GM18868 (cell line): Measurements from ENCODE around the gene TMBIM1.

Experiments
- ATAC-seq: cut with Tn5 transposase; IDR thresholded peaks from one replicate; pipeline ENCODE4 v1.9.1; 2021; ENCODE audit warnings: mild to moderate bottlenecking, moderate library complexity; ENCODE audit not compliant: unreplicated experiment

Gene TMBIM1

GRCh38 chr2:218260166-218260565 is 32.1 kb downstream of the TMBIM1 start:
- ATAC-seq, result no peak

DNA sequence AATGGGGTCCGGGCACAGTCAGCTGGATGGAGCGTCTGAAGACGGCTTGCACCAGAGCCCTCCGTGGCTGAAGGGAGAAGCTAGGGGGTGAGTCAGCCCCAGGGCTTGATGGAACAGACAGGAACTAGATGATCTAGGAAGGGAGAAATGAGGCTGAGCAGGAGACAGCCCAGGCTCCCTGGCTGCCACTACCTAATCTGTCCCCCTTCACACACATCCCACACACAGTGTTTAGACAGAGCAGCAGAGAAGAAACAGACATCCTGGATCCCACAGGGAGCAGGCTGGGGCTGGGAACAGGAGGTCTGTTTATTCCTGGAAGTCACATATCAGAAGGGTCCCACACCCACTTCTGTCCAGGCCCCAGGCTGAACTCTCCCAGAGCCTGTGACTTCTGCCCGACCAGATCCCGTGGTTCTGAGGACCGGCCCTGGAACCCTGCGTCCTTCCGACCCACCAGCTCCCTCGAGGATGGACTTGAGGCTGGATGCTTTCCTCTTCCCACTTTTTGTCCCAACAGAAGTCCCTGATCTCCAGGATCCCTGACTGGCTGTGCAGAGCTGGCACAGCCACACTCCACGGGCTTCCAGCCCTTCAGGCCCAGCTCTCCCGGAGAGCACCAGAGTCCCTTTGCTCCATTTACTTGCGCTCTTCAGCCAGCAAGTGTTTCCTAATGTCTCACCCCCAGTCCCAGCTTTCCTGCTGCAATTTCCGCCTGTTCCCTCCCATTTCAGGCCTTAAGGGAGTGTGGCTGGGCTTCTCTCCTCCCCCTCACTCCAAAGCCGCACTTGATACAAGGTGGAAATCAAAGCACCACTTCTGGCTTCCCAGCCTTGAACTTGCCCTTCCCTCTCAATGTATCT is 33.0 kb downstream of the TMBIM1 start:
- no peak for ATAC-seq

DNA sequence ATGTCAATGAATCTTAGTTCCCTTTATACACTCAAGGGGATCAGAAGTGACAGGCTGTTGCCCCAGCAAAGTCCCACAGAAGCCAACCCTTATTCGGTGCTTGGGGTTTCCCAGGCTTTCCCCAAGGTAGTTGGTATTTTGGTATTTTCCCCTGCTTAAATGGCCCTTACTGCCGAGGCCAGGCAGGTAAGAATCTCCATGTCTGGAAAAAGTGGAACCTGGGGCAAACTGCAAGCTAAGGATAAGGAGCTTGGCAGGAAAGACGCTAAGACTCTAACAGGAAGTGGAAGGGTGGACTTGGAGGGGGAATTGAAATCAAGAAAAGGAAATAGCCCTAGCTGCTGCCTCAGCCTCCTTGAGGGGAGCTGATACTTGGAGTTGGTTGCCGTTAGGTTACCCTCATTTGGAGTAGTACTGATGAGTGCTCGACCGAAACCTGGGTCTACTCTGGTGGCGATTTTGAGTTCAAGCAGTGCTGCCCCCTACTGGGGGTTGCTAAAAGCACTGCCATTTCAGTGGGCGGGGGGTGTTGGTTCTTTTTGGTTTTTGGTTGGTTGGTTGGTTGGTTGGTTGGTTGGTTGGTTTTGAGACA is 34.8 kb downstream of the TMBIM1 start:
- ATAC-seq, result peak; percentile 81

DNA sequence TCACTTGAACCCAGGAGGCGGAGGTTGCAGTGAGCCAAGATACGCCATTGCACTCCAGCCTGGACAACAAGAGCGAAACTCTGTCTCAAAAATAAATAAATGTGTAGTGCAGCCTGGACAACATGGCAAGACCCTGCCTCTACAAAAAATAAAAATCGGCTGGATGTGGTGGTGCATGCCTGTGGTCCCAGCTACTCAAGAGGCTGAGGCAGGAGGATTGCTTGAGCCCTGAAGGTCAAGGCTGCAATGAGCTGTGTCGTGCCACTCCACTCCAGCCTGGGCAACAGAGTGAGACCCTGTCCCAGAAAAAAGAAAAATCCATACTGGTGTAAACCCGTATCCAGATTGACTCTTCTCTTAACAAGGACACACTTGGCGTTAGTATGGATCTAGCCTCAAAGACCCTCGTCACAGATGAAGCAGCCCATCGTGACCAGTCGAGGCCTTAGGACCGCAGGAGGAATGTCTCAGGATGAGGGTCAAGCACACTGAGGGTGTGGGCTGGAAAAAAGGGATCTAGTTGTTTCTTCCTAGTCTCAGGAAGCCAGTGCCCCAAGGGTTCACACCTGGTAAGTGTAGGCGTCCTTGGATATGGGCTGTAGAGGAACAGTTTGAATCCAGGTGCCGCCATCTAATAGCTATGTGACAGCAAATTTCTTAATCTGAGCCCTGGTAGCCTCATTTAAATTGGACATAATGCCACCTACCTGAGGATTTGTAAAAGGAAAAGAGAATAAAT is 35.5 kb downstream of the TMBIM1 start:
- ATAC-seq, result no peak

GRCh38 chr2:218255446-218255845 is 36.9 kb downstream of the TMBIM1 start:
- ATAC-seq, result no peak

GRCh38 chr2:218253232-218253625 is 39.1 kb downstream of the TMBIM1 start:
- no peak for ATAC-seq

DNA sequence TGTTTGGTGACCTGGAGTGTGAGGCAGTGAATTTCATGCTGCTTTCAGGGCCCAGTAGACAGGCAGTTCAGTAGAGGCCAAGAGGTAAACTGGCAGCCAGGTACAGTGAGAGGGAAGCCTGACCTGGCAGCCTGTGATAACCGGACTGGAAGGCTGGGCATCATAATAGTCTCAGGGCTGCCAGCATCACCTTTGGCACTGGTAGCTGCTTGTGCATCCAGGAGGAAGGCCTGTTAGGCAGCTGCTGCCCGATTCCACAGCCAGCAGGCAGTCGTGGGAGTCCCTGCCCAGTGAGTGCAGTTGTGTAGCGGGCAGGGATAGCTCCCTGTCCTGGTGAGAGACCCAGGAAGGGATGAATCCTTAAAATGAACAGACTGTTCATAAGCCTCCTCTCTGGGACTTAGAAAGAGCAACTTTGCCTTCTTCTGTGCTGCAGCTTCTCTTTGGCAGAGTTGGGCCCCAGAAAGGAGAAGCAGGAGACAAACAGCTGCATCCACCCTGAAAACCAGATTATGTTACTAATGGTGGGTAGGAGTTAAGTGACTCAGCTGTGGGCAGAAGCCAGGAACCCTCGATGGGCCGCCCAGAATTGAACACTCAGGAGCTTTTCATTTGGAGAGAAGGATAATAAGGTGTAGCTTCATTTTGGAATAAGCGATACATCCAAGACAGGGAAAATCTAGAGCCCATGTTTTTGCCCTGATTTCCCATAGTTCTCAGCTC is 39.6 kb downstream of the TMBIM1 start:
- no peak for ATAC-seq

- ATAC-seq, result no peak
Observed at GRCh38 chr2:218249691-218250090, 42.6 kb downstream of the TMBIM1 start.

GRCh38 chr2:218245214-218245613 is 47.1 kb downstream of the TMBIM1 start:
- no peak for ATAC-seq

- ATAC-seq, result no peak
Observed at GRCh38 chr2:218244665-218245064, 47.6 kb downstream of the TMBIM1 start.

GRCh38 chr2:218244204-218244603 is 48.1 kb downstream of the TMBIM1 start:
- no peak for ATAC-seq

DNA sequence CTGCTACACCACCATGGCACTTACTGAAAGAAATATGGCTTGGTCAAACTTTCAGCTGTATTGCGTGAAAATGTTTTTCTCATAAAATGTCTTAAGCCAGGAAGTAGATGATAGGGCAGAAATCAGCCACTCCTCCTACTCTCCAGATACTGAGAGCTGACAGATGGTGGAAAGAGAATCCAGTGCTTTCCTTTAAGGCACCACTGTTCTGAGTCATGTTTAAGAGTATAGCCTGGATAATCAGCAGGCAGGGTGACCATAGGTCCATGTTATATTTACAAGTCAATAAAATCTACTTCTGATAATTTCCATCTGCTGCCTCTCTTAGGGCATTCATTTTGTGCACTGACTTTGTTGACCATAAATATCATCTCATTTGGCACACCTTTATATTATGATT is 53.4 kb downstream of the TMBIM1 start:
- no peak for ATAC-seq

GRCh38 chr2:218236829-218237228 is 55.5 kb downstream of the TMBIM1 start:
- ATAC-seq, result no peak

GRCh38 chr2:218235017-218235416 is 57.3 kb downstream of the TMBIM1 start:
- ATAC-seq, result no peak

GRCh38 chr2:218234521-218234920 is 57.8 kb downstream of the TMBIM1 start:
- ATAC-seq, result no peak

DNA sequence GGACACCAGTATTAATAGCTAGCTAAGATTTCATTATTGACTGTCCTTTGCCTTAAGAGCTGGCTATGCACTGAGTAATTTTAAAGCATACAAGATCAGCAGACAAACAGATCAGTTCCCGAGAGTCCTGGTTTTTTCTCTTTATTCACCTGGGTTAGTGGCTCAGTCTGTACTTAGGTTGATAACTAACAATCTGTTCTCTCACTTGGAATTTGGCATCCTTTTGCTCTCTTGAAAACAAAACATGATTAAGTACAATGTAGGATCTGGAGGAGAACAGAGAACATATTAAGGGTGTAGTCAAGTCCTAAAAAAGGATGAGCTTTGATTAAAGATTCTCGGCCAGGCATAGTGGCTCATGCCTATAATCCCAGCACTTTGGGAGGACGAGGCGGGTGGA is 58.8 kb downstream of the TMBIM1 start:
- no peak for ATAC-seq

DNA sequence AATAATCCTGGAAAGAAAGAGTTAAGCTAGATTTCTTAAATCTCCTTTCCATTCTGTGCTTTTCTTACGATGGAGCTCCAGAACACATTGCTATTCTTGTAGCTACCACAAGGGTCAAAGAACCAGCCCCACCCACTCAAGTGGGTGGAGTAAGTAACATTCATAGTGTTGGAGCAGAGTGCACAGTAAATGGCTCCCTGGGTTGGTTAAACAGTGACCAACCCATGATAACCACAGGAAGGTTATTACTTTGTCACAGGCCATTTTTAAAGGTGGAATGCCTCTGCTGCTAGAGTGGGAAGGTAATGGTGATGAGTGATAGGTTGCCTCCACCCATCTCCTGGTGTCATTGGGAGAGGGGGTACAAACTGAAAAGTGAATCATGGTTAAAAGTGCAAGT is 61.4 kb downstream of the TMBIM1 start:
- no peak for ATAC-seq

DNA sequence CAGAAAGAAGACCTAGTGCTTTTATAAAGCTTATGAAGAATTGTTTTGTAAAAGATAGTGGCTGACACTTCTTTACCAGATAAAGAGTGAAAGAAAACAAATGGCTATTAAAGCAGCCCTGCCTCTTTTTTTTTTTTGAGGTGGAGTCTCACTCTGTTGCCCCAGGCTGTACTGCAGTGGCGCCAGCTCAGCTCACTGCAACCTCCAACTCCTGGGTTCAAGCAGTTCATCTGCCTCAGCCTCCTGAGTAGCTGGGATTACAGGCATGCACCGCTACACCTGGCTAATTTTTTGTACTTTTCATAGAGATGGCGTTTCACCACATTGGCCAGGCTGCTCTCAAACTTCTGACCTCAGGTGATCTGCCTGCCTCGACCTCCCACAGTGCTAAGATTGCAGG is 62.5 kb downstream of the TMBIM1 start:
- peak; percentile 12 for ATAC-seq

DNA sequence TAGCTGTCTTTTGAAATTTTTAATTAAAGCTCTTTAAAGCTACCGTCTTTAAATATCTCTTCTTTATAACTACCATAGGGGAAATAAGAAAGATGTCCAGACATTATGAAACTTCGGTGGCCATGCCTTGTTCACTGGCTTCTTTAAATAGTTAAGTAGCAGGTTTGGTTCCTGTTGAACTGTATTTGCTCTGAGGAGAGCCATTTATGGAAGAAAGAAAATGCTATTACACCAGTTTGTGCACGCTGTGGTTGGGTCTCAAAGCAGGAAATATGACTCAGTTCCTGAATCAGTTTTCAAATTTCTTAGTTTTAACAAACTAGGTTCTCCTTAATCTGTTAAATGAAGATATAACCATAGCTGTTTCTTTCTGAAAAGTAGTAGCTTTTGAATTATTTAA is 63.1 kb downstream of the TMBIM1 start:
- ATAC-seq, result peak; percentile 97

DNA sequence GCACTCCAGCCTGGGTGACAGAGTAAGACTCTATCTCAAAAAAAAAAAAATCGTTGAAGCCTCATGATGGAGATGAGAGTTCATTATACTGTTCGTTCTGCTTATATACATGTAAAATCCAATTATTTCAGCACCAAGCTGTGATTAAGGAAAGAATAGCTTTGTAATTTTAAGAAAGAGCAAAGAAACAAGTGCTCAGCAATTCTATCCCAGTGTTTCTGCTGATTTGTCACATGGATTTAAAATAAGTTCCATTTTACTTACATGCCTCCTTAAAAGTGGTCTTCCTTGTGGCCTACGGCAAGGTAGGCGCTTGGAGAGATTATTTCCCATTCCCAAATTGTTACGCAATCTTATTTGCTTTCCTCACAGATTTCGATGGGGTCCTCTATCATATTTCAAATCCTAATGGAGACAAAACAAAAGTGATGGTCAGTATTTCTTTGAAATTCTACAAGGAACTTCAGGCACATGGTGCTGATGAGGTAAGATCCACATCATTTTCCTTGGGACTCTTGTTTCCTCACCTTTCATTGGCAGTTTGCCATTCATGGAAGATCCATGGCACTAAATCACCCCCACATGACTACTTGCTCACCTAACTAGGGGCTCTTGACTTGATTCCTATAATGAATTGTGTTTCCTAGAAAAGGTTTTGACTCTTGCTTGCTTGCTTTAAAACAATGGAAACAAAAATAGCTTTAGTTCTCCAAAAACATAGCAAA is 63.8 kb downstream of the TMBIM1 start:
- ATAC-seq, result no peak

DNA sequence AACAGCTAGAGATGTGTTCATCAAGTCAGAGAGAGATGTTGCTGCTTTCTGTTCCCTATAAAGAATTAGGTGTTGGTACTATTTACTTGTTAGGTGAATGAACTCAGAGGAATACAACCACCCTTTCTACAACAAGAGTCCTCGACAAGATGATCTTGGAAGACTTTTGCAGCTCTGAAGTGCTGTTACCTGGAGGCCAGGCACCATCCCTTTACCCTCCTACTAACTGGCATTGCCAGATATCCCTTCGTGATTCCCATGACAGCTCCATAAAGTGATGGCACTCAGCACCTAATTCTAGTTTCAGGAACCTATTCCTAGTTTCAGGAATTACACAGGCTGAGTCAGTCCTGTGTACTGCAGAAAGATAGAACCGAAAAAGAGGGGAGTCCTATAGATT is 65.4 kb downstream of the TMBIM1 start:
- no peak for ATAC-seq
